T-cell (primary cell): ENCODE results near the gene INPP5D. TPM values are rescaled to one million over a fixed set of nuclear protein-coding genes. Genes with fewer than 3 reads are reported as not detected.
A peak's percentile ranks its signal among the peaks of the same experiment; 100 is the strongest.

Source experiments
- ATAC-seq, 4 experiments: fragments of 200-7000 bp in 3 of 4; fragments of 150-1000 bp in 1 of 4; cut with Tn5 transposase; replicated peaks in 1 of 4; 1 replicate in 3 of 4; 2 replicates in 1 of 4; pipeline ENCODE4 v1.10.0; 2021; ENCODE audit warnings: moderate library complexity in 3 of 4, mild to moderate bottlenecking in 2 of 4, moderate number of reproducible peaks in 1 of 4
- CTCF ChIA-PET, 2 donors: fragments of 300-600 bp; sonication (Branson Sonifier 250); formaldehyde crosslinking; loops; one replicate each; lab custom pipeline; 2022; ENCODE audit warnings: antibody characterized with exemption in 2 of 2; lab: Charles Lee
- POLR2A ChIA-PET, 2 donors: fragments of 300-600 bp; sonication (Branson Sonifier 250); formaldehyde crosslinking; loops; one replicate each; lab custom pipeline; 2022; ENCODE audit warnings: antibody characterized with exemption in 2 of 2; lab: Charles Lee
- DNase-seq, 35 experiments: peaks; one replicate each; pipeline versions ENCODE4 v3.0.0 to v3.0.0-alpha.2; 2013 to 2023
- H3K27ac ChIP-seq: one replicate; pipeline ENCODE4 v1.5.1; 2013; ENCODE audit warnings: low read length
- H3K27me3 ChIP-seq, 2 experiments: replicated peaks in 1 of 2; 1 replicate in 1 of 2; 2 replicates in 1 of 2; pipeline versions ENCODE4 v1.6.1 to v1.7.0; 2013; ENCODE audit warnings: low read length in 1 of 2, mixed read lengths in 1 of 2; ENCODE audit not compliant: control insufficient read depth in 2 of 2, insufficient read depth in 2 of 2; ENCODE audit errors: extremely low read depth in 1 of 2
- H3K36me3 ChIP-seq, 2 donors: 1 replicate in 1 of 2; 2 replicates in 1 of 2; pipeline versions ENCODE4 v1.6.1 to v1.7.0; 2013; ENCODE audit warnings: low read length in 1 of 2; ENCODE audit not compliant: control insufficient read depth in 2 of 2, insufficient read depth in 1 of 2; ENCODE audit errors: extremely low read depth in 1 of 2
- H3K4me1 ChIP-seq, 2 experiments: 1 replicate in 1 of 2; 2 replicates in 1 of 2; pipeline versions ENCODE4 v1.6.1 to v1.7.0; 2013; ENCODE audit warnings: low read length in 2 of 2, mixed read lengths in 1 of 2; ENCODE audit not compliant: insufficient read depth in 2 of 2, control insufficient read depth in 1 of 2; ENCODE audit errors: extremely low read depth in 1 of 2
- H3K4me3 ChIP-seq, 2 donors: 1 replicate in 1 of 2; 2 replicates in 1 of 2; pipeline versions ENCODE4 v1.5.1 to v1.7.0; 2013; ENCODE audit warnings: mild to moderate bottlenecking in 2 of 2, low read length in 1 of 2, moderate library complexity in 1 of 2; ENCODE audit not compliant: control insufficient read depth in 1 of 2; ENCODE audit errors: extremely low read depth in 1 of 2
- H3K9me3 ChIP-seq: 2 replicates; pipeline ENCODE4 v1.7.0; 2013
- H3K27ac Mint-ChIP-seq, 2 donors: one replicate each; pipeline ENCODE4 v1.8.0; 2020 to 2021; ENCODE audit warnings: mild to moderate bottlenecking in 2 of 2, mixed read lengths in 2 of 2
- H3K27me3 Mint-ChIP-seq, 2 donors: one replicate each; pipeline ENCODE4 v1.8.0; 2021 to 2022; ENCODE audit warnings: mixed read lengths in 2 of 2
- H3K36me3 Mint-ChIP-seq: one replicate; pipeline ENCODE4 v1.8.0; 2021; ENCODE audit warnings: mixed read lengths
- H3K4me1 Mint-ChIP-seq, 3 donors: one replicate each; pipeline ENCODE4 v1.8.0; 2020 to 2022; ENCODE audit warnings: mixed read lengths in 3 of 3, mild to moderate bottlenecking in 1 of 3
- H3K4me3 Mint-ChIP-seq, 3 donors: one replicate each; pipeline ENCODE4 v1.8.0; 2020 to 2022; ENCODE audit warnings: mild to moderate bottlenecking in 3 of 3, mixed read lengths in 3 of 3, moderate library complexity in 3 of 3
- H3K9me3 Mint-ChIP-seq, 3 donors: one replicate each; pipeline ENCODE4 v1.8.0; 2020 to 2022; ENCODE audit warnings: mixed read lengths in 3 of 3
- WGBS: methylation state at CpG from one replicate; pipeline ENCODE4 v1.1.5; 2013; ENCODE audit warnings: missing lambda C conversion rate; ENCODE audit not compliant: insufficient coverage; 5-methylcytosine and 5-hydroxymethylcytosine counted together
- total RNA-seq, 35 experiments: library from RNA in 6 of 35; stranded (reverse) in 6 of 35; fragments of 120-200 nt in 1 of 35; gene quantifications; one replicate each; pipeline versions ENCODE4 v1.2.1 to v1.2.4 and lab custom pipeline; 2013 to 2026

The INPP5D gene
- total RNA-seq, 5 donors from 2014 or later (not counting 1 experiment from before 2014, with no cell fraction given), result 108 to 216 (median 135) TPM

- Histone ChIP-seq H3K27me3 (no peaks in the 10 kb centered on the region), H3K4me3 (no peak overlapping the region), H3K4me1 (peaks cover 0 to 19% of the 10 kb centered on the region in 2 experiments), H3K27ac (no peak overlapping the region), H3K9me3 (no peaks in the 10 kb centered on the region), H3K36me3 (no peaks in the 10 kb centered on the region)
- ChIA-PET CTCF (no interaction called here), POLR2A (no interaction called here)
- no peak for ATAC-seq
- WGBS, result no CpG with 5 or more reads among the region's 2 CpGs
- Mint-ChIP-seq H3K27me3 (no peaks in the 10 kb centered on the region), H3K4me3 (no peak overlapping the region), H3K4me1 (peaks cover 0 to 18% (median 12%) of the 10 kb centered on the region in 3 donors), H3K9me3 (no peaks in the 10 kb centered on the region), H3K36me3 (no peaks in the 10 kb centered on the region), H3K27ac (no peak overlapping the region)
- no peak for DNase-seq
These were observed 166.4 kb downstream of the INPP5D start for GRCh38 chr2:233226511-233227031.

- Histone ChIP-seq H3K27me3 (no peaks in the 10 kb centered on the region), H3K9me3 (no peaks in the 10 kb centered on the region), H3K27ac (no peak overlapping the region), H3K36me3 (no peaks in the 10 kb centered on the region), H3K4me3 (no peak overlapping the region), H3K4me1 (peaks cover 0 to 28% of the 10 kb centered on the region in 2 experiments)
- H3K36me3 Mint-ChIP-seq, result no peaks in the 10 kb centered on the region
- no peak overlapping the region for H3K27ac Mint-ChIP-seq
- peaks cover 0 to 18% (median 12%) of the 10 kb centered on the region in 3 donors for H3K4me1 Mint-ChIP-seq
- WGBS, result no CpG with 5 or more reads among the region's 7 CpGs
- ATAC-seq, result no peak
- no peak for DNase-seq
- CTCF ChIA-PET, result no interaction called here
- H3K9me3 Mint-ChIP-seq, result no peaks in the 10 kb centered on the region
- no peaks in the 10 kb centered on the region for H3K27me3 Mint-ChIP-seq
- H3K4me3 Mint-ChIP-seq, result no peak overlapping the region
- POLR2A ChIA-PET, result no interaction called here
These were observed 167.3 kb downstream of the INPP5D start for GRCh38 chr2:233227346-233227978.

DNA sequence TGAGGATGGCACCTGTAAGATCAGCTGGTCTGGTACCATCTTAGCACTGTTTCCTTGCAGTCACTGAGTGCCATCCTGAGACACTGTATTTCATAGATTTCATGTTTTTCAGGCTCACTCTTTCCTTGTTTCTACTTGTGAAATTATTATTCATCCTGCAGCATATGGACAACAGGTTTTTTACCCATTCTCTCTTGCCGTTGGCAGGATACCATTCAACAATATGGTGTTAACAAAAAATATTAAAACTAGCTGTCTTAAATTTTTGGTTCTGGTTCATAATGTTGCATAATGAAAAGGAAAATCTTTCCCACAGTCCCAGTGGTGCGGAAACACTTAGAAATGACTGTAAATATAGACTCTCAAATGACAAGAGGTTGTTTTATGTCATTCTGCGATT lies 168.2 kb downstream of the INPP5D start:
- no peak for DNase-seq
- Mint-ChIP-seq H3K4me3 (no peak overlapping the region), H3K27ac (no peak overlapping the region), H3K36me3 (no peaks in the 10 kb centered on the region), H3K4me1 (peaks cover 0 to 21% (median 12%) of the 10 kb centered on the region in 3 donors), H3K9me3 (no peaks in the 10 kb centered on the region), H3K27me3 (no peaks in the 10 kb centered on the region)
- no peak overlapping the region for H3K27ac ChIP-seq
- CTCF ChIA-PET, result interaction anchor here in 1 of 2 donors (0.6 kb wide), 2 partner anchors 27 to 43 kb away, joined by 3 to 4 read pairs; no protein-coding TSS in a partner anchor
- H3K27me3 ChIP-seq, result no peaks in the 10 kb centered on the region
- no peaks in the 10 kb centered on the region for H3K9me3 ChIP-seq
- no peaks in the 10 kb centered on the region for H3K36me3 ChIP-seq
- H3K4me3 ChIP-seq, result no peak overlapping the region
- ATAC-seq, result no peak
- POLR2A ChIA-PET, result interaction anchor here in 1 of 2 donors (0.6 kb wide), 2 partner anchors 168 to 1186 kb away, joined by 5 to 10 read pairs; partner anchors contain the start of gene INPP5D
- peaks cover 0 to 31% of the 10 kb centered on the region in 2 experiments for H3K4me1 ChIP-seq
- WGBS, result no CpG with 5 or more reads among the region's 3 CpGs

DNA sequence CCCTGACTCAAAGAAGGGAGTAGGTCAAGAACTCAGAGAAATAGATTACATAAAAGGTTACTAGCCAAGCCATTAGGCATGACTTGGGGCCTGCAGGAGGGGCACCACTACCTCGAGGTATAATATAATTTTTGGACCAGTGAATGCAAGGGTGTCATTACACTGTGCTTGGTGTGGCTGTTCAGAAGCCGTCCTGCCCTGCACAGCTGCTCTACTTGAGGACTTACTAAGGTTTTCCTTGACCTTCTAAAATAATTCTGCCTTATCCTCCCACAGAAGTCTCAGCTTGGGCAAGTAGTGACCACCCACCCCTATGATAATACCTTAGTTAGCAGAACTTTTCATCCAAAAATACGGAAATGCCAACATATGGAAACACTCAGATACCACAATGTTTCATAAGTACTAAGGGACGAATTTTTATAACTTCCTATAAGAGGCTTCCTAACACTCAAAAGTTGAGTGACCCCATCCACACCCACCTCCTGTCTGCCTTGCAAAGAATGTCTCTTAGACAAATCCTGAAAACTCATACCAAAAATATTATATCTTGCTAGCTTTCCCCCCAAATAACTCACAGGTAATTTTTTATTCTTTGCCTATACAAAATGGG lies 173.6 kb downstream of the INPP5D start:
- ATAC-seq, result no peak

DNA sequence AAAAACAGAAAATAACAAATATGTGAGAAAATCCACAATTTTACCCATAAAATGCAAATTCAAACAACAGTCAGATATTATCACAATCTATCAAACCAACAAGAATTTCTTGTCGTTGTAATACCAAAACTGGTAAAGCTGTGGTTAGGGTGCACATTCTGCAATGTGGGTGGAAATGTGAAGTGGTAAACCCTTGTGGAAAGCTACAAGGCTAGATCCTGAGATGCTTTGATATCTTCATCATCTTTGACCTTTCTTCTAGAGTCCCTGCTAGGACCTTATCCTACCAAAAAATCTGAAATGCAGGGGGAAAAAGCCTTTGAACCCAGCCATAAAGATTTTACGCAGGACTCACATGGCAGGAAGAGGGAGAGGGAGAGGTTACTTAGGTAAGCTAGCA lies 174.1 kb downstream of the INPP5D start:
- Mint-ChIP-seq H3K4me3 (no peak overlapping the region), H3K9me3 (no peaks in the 10 kb centered on the region), H3K27me3 (no peaks in the 10 kb centered on the region), H3K4me1 (peaks cover 32 to 56% (median 41%) of the 10 kb centered on the region in 3 donors), H3K27ac (peak overlapping the region; percentile 77 to 88), H3K36me3 (no peaks in the 10 kb centered on the region)
- ChIA-PET POLR2A (no interaction called here), CTCF (interaction anchor here in 1 of 2 donors (1.0 to 1.2 kb wide), 2 partner anchors 9 to 17 kb away, joined by 3 read pairs; partner anchors contain the start of gene ATG16L1)
- DNase-seq, result peak in 2 of 35 experiments; percentile 8 to 42
- H3K36me3 ChIP-seq, result no peaks in the 10 kb centered on the region
- H3K9me3 ChIP-seq, result no peaks in the 10 kb centered on the region
- no peak overlapping the region for H3K4me3 ChIP-seq
- peak overlapping the region; percentile 39 for H3K27ac ChIP-seq
- WGBS, result no CpG with 5 or more reads among the region's 2 CpGs
- no peak for ATAC-seq
- no peaks in the 10 kb centered on the region for H3K27me3 ChIP-seq
- peaks cover 0 to 83% of the 10 kb centered on the region in 2 experiments for H3K4me1 ChIP-seq

More for the DNA sequence above, 173.6 kb downstream of the INPP5D start:
- CTCF ChIA-PET, result interaction anchor here (0.6 to 1.2 kb wide), 6 partner anchors 10 to 624 kb away, joined by 3 to 5 read pairs (median 3); partner anchors contain the start of gene ATG16L1 (in 1 of the 2)
- no peak for DNase-seq
- Mint-ChIP-seq H3K27ac (peak overlapping the region; percentile 77 to 88), H3K36me3 (no peaks in the 10 kb centered on the region), H3K4me3 (no peak overlapping the region), H3K27me3 (no peaks in the 10 kb centered on the region), H3K4me1 (peaks cover 27 to 50% (median 35%) of the 10 kb centered on the region in 3 donors), H3K9me3 (no peaks in the 10 kb centered on the region)
- Histone ChIP-seq H3K27ac (peak overlapping the region; percentile 39), H3K4me1 (peaks cover 0 to 77% of the 10 kb centered on the region in 2 experiments), H3K9me3 (no peaks in the 10 kb centered on the region), H3K27me3 (no peaks in the 10 kb centered on the region), H3K36me3 (no peaks in the 10 kb centered on the region), H3K4me3 (no peak overlapping the region)
- WGBS, result 52% methylated on average over 3 of the region's 4 CpGs
- POLR2A ChIA-PET, result no interaction called here

GRCh38 chr2:233234996-233235395 lies 174.9 kb downstream of the INPP5D start:
- H3K27me3 ChIP-seq, result no peaks in the 10 kb centered on the region
- Mint-ChIP-seq H3K4me1 (peaks cover 40 to 61% (median 48%) of the 10 kb centered on the region in 3 donors), H3K9me3 (no peaks in the 10 kb centered on the region), H3K27me3 (no peaks in the 10 kb centered on the region), H3K36me3 (no peaks in the 10 kb centered on the region), H3K4me3 (no peak overlapping the region), H3K27ac (peak overlapping the region; percentile 16 to 31)
- peak overlapping the region; percentile 39 for H3K27ac ChIP-seq
- no peaks in the 10 kb centered on the region for H3K36me3 ChIP-seq
- no peaks in the 10 kb centered on the region for H3K9me3 ChIP-seq
- ChIA-PET CTCF (interaction anchor here (0.6 to 1.2 kb wide), 5 partner anchors 9 to 245 kb away, joined by 3 to 6 read pairs (median 3); partner anchors contain the start of gene ATG16L1 (in 1 of the 2)), POLR2A (interaction anchor here in 1 of 2 donors (0.7 kb wide), 1 partner anchor 29 kb away, joined by 8 read pairs; no protein-coding TSS in a partner anchor)
- no peak for DNase-seq
- H3K4me3 ChIP-seq, result no peak overlapping the region
- no peak for ATAC-seq
- H3K4me1 ChIP-seq, result peaks cover 5 to 86% of the 10 kb centered on the region in 2 experiments
- WGBS, result 50% methylated on average over 2 of the region's 3 CpGs
